SK-N-SH treated with all-trans-retinoic acid at 6 μM for 48 hours (cell line): Measurements from ENCODE around the gene COG8.

Source experiments
- ATAC-seq: fragments of 200-7000 bp; cut with Tn5 transposase; 3 replicates; pipeline ENCODE4 v1.9.1; 2020; ENCODE audit warnings: mild to moderate bottlenecking, moderate library complexity
- ARNTL ChIP-seq: fragments of 450-650 bp; formaldehyde crosslinking; IDR thresholded peaks from 2 replicates; pipeline ENCODE4 v1.5.0; 2020; ENCODE audit warnings: low read depth, mild to moderate bottlenecking, moderate library complexity, borderline replicate concordance
- BACH2 ChIP-seq: fragments of 250-450 bp; sonication (Bioruptor Pico); IDR thresholded peaks from 2 replicates; pipeline ENCODE4 v1.9.0; 2021; ENCODE audit warnings: mild to moderate bottlenecking, borderline replicate concordance
- CREB5 ChIP-seq: fragments of 250-450 bp; sonication (Bioruptor Pico); IDR thresholded peaks from 2 replicates; pipeline ENCODE4 v1.5.1; 2020; ENCODE audit warnings: low read depth, mild to moderate bottlenecking, moderate library complexity
- ESRRG ChIP-seq: fragments of 250-450 bp; sonication (Bioruptor Pico); IDR thresholded peaks from 2 replicates; pipeline ENCODE4 v1.6.1; 2021; ENCODE audit warnings: mild to moderate bottlenecking
- ISL1 ChIP-seq: fragments of 250-450 bp; sonication (Bioruptor Pico); IDR thresholded peaks from 2 replicates; pipeline ENCODE4 v2.1.2; 2022; ENCODE audit warnings: mild to moderate bottlenecking, moderate library complexity
- OSR1 ChIP-seq: fragments of 250-450 bp; sonication (Bioruptor Pico); IDR thresholded peaks from 2 replicates; pipeline ENCODE4 v1.8.0; 2022; ENCODE audit warnings: moderate library complexity, mild to moderate bottlenecking, inconsistent platforms
- PPARA ChIP-seq: fragments of 250-450 bp; sonication (Bioruptor Pico); IDR thresholded peaks from 2 replicates; pipeline ENCODE4 v1.5.0; 2020; ENCODE audit warnings: mild to moderate bottlenecking, borderline replicate concordance
- RARB ChIP-seq: fragments of 250-450 bp; sonication (Bioruptor Pico); IDR thresholded peaks from 2 replicates; pipeline ENCODE4 v1.8.0; 2021; ENCODE audit warnings: mild to moderate bottlenecking, moderate library complexity
- SNAI2 ChIP-seq: fragments of 250-450 bp; sonication (Bioruptor Pico); IDR thresholded peaks from 2 replicates; pipeline ENCODE4 v1.5.0; 2020; ENCODE audit warnings: mild to moderate bottlenecking, moderate library complexity
- TCF4 ChIP-seq: fragments of 250-450 bp; sonication (Bioruptor Pico); IDR thresholded peaks from 2 replicates; pipeline ENCODE4 v1.8.0; 2021; ENCODE audit warnings: mild to moderate bottlenecking, moderate library complexity, borderline replicate concordance
- ZFP30 ChIP-seq: fragments of 450-650 bp; formaldehyde crosslinking; IDR thresholded peaks from 2 replicates; pipeline ENCODE4 v1.5.0; 2022; ENCODE audit warnings: mild to moderate bottlenecking, moderate library complexity
- ZNF565 ChIP-seq: fragments of 450-650 bp; formaldehyde crosslinking; conservative IDR thresholded peaks from 2 replicates; pipeline ENCODE4 v1.5.0; 2020; ENCODE audit warnings: low read depth, mild to moderate bottlenecking, moderate library complexity
- ZNF70 ChIP-seq: fragments of 450-650 bp; formaldehyde crosslinking; IDR thresholded peaks from 2 replicates; pipeline ENCODE4 v1.5.0; 2020; ENCODE audit warnings: mild to moderate bottlenecking, moderate library complexity
- ZNF8 ChIP-seq: fragments of 450-650 bp; formaldehyde crosslinking; IDR thresholded peaks from 2 replicates; pipeline ENCODE4 v1.5.0; 2020; ENCODE audit warnings: mild to moderate bottlenecking, moderate library complexity
- TF ChIP-seq, protein P1 (sequence below): fragments of 250-450 bp; sonication (Bioruptor Pico); IDR thresholded peaks from 2 replicates; pipeline ENCODE4 v1.8.0; 2021; ENCODE audit warnings: low read depth, mild to moderate bottlenecking, moderate library complexity, borderline replicate concordance
- TF ChIP-seq, protein P2 (sequence below): fragments of 250-450 bp; sonication (Bioruptor Pico); IDR thresholded peaks from 2 replicates; pipeline ENCODE4 v1.5.1; 2021; ENCODE audit warnings: mild to moderate bottlenecking, moderate library complexity
- TF ChIP-seq, protein P3 (sequence below): fragments of 250-450 bp; sonication (Bioruptor Pico); IDR thresholded peaks from 2 replicates; pipeline ENCODE4 v1.8.0; 2020; ENCODE audit warnings: mild to moderate bottlenecking, moderate library complexity, borderline replicate concordance
- TF ChIP-seq, protein P4 (sequence below): fragments of 250-450 bp; sonication (Bioruptor Pico); IDR thresholded peaks from 2 replicates; pipeline ENCODE4 v1.5.0; 2020; ENCODE audit warnings: mild to moderate bottlenecking, moderate library complexity

The COG8 gene

GRCh38 chr16:69382421-69382820 lies 43.1 kb upstream of the COG8 start:
- TF ChIP-seq TCF4 (CRISPR knock-in tag) (no peak), ESRRG (CRISPR knock-in tag) (no peak), RARB (no peak), ZNF565 (CRISPR knock-in tag) (no peak), ARNTL (CRISPR knock-in tag) (no peak), ZFP30 (CRISPR knock-in tag) (no peak), OSR1 (no peak), SNAI2 (CRISPR knock-in tag) (no peak)
- no peak for ATAC-seq

DNA sequence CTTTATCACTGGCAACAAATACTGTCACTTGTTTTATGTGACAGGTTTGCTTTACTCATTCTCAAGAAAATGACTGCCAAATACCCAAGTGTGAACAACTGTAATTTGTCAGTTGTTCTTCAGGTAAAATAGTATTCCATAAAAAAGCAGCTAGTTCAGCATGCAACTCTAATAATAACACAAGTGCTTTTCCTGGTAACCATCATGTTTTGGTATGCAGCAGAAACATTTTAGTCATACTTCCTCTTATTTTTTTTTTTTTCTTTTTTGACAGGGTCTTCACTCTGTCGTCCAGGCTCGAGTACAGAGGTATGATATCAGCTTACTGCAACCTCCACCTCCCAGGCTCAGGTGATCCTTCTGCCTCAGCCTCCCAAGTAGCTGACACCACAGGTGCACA lies 41.9 kb upstream of the COG8 start:
- ATAC-seq: no peak
- TF ChIP-seq ZNF70 (CRISPR knock-in tag): no peak
- TF ChIP-seq, protein P1, sequence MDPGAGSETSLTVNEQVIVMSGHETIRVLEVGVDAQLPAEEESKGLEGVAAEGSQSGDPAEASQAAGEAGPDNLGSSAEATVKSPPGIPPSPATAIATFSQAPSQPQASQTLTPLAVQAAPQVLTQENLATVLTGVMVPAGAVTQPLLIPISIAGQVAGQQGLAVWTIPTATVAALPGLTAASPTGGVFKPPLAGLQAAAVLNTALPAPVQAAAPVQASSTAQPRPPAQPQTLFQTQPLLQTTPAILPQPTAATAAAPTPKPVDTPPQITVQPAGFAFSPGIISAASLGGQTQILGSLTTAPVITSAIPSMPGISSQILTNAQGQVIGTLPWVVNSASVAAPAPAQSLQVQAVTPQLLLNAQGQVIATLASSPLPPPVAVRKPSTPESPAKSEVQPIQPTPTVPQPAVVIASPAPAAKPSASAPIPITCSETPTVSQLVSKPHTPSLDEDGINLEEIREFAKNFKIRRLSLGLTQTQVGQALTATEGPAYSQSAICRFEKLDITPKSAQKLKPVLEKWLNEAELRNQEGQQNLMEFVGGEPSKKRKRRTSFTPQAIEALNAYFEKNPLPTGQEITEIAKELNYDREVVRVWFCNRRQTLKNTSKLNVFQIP (CRISPR knock-in tag): no peak
- no peak for TF ChIP-seq ZFP30 (CRISPR knock-in tag)
- TF ChIP-seq BACH2 (CRISPR knock-in tag): no peak
- no peak for TF ChIP-seq OSR1
- TF ChIP-seq, protein P2, sequence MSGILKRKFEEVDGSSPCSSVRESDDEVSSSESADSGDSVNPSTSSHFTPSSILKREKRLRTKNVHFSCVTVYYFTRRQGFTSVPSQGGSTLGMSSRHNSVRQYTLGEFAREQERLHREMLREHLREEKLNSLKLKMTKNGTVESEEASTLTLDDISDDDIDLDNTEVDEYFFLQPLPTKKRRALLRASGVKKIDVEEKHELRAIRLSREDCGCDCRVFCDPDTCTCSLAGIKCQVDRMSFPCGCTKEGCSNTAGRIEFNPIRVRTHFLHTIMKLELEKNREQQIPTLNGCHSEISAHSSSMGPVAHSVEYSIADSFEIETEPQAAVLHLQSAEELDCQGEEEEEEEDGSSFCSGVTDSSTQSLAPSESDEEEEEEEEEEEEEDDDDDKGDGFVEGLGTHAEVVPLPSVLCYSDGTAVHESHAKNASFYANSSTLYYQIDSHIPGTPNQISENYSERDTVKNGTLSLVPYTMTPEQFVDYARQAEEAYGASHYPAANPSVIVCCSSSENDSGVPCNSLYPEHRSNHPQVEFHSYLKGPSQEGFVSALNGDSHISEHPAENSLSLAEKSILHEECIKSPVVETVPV (CRISPR knock-in tag): no peak
- no peak for TF ChIP-seq RARB
- no peak for TF ChIP-seq PPARA
- TF ChIP-seq SNAI2 (CRISPR knock-in tag): no peak

DNA sequence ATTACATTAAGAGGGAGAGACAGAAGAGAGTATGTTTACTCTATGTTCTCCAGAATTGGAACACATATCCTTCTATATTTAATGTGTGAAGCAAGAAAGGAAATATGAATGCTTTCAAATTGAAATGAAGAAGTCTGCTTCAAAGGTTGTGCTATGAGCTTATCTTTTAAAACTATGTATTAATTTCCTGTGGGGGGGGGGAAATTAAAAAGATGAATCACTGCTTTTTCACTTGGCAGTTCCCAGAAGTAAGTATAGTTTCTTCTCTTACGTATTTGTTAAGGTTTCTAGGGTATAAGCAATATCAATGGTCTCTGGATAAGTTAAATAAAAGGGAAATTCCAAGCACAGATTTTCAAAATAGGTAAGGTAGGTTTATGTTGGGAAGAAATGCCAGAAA lies 39.4 kb upstream of the COG8 start:
- ATAC-seq: no peak
- TF ChIP-seq ZNF8 (CRISPR knock-in tag) (no peak), ZNF70 (CRISPR knock-in tag) (no peak), CREB5 (CRISPR knock-in tag) (no peak), ISL1 (CRISPR knock-in tag) (no peak)
- TF ChIP-seq, protein P1 (CRISPR knock-in tag): no peak
- TF ChIP-seq, protein P3, sequence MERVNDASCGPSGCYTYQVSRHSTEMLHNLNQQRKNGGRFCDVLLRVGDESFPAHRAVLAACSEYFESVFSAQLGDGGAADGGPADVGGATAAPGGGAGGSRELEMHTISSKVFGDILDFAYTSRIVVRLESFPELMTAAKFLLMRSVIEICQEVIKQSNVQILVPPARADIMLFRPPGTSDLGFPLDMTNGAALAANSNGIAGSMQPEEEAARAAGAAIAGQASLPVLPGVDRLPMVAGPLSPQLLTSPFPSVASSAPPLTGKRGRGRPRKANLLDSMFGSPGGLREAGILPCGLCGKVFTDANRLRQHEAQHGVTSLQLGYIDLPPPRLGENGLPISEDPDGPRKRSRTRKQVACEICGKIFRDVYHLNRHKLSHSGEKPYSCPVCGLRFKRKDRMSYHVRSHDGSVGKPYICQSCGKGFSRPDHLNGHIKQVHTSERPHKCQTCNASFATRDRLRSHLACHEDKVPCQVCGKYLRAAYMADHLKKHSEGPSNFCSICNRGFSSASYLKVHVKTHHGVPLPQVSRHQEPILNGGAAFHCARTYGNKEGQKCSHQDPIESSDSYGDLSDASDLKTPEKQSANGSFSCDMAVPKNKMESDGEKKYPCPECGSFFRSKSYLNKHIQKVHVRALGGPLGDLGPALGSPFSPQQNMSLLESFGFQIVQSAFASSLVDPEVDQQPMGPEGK (CRISPR knock-in tag): no peak
- TF ChIP-seq, protein P4, sequence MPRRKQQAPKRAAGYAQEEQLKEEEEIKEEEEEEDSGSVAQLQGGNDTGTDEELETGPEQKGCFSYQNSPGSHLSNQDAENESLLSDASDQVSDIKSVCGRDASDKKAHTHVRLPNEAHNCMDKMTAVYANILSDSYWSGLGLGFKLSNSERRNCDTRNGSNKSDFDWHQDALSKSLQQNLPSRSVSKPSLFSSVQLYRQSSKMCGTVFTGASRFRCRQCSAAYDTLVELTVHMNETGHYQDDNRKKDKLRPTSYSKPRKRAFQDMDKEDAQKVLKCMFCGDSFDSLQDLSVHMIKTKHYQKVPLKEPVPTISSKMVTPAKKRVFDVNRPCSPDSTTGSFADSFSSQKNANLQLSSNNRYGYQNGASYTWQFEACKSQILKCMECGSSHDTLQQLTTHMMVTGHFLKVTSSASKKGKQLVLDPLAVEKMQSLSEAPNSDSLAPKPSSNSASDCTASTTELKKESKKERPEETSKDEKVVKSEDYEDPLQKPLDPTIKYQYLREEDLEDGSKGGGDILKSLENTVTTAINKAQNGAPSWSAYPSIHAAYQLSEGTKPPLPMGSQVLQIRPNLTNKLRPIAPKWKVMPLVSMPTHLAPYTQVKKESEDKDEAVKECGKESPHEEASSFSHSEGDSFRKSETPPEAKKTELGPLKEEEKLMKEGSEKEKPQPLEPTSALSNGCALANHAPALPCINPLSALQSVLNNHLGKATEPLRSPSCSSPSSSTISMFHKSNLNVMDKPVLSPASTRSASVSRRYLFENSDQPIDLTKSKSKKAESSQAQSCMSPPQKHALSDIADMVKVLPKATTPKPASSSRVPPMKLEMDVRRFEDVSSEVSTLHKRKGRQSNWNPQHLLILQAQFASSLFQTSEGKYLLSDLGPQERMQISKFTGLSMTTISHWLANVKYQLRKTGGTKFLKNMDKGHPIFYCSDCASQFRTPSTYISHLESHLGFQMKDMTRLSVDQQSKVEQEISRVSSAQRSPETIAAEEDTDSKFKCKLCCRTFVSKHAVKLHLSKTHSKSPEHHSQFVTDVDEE (CRISPR knock-in tag): no peak
